Fibroblast of gingiva (primary cell): ENCODE data around the gene UGT1A4.
"Not testable (repeated sequence)": the region's sequence is repeated elsewhere in the genome, so short reads cannot be mapped to it uniquely, and the experiment has no call there.

Experiments
- DNase-seq: peaks from one replicate; pipeline ENCODE4 v3.0.0-alpha.2; 2011; ENCODE audit warnings: low read depth

UGT1A4 gene

GRCh38 chr2:233700028-233700635 is 18.4 kb upstream of the UGT1A4 start:
- DNase-seq, result no peak

DNA sequence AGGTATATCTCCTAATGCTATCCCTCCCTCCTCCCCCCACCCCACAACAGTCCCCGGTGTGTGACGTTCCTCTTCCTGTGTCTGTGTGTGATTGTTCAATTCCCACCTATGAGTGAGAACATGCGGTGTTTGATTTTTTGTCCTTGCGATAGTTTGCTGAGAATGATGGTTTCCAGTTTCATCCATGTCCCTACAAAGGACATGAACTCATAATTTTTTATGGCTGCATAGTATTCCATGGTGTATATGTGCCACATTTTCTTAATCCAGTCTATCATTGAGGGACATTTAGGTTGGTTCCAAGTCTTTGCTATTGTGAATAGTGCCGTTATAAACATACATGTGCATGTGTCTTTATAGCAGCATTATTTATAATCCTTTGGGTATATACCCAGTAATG is 17.7 kb upstream of the UGT1A4 start:
- not testable (repeated sequence) for DNase-seq

DNA sequence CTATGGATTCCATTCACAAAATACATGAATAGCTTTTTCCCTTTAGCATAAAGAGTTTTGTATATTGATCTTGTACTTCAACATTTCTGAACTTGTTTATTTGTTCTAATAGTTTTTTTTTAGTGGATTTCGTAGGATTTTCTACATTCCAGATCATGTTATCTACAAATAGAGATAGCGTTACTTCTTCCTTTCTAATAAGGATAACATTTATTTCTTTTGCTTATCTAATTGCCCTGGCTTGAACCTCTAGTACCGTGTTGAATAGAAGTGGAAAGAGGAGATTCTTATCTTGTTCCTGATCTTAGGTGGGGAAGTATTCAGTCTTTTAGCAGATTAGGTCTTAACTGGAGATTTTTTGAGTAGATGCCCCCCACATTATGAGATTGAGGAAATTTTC is 16.3 kb upstream of the UGT1A4 start:
- no peak for DNase-seq

DNA sequence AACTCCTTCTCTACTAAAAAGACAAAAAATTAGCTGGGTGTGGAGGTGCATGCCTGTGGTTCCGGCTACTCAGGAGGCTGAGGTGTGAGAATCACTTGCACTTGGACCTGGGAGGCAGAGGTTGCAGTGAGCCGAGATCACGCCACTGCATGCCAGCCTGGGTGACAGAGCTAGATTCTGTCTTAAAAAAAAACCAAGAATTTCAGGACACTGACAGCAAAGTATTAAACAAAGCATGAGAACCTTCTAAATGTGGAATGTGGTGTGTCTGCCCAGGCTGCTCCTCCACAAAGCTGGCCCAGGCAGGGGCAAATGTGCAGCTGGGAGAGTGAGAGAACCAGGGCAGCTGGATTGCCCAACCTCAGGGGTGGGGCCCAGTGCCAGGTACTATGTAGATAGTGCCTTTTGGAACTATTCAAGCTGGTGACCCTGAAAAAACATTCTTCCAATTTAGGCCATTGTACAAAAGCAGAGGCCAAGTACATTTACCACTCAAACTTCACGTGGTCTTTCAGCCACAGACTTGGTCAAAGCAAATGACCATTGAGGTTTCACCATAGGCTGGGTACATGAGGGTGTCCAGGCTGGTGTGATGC is 12.5 kb upstream of the UGT1A4 start:
- no peak for DNase-seq

GRCh38 chr2:233706720-233707119 is 11.8 kb upstream of the UGT1A4 start:
- DNase-seq, result peak; percentile 8

- no peak for DNase-seq
Measured at GRCh38 chr2:233707940-233708644, 10.4 kb upstream of the UGT1A4 start.

DNA sequence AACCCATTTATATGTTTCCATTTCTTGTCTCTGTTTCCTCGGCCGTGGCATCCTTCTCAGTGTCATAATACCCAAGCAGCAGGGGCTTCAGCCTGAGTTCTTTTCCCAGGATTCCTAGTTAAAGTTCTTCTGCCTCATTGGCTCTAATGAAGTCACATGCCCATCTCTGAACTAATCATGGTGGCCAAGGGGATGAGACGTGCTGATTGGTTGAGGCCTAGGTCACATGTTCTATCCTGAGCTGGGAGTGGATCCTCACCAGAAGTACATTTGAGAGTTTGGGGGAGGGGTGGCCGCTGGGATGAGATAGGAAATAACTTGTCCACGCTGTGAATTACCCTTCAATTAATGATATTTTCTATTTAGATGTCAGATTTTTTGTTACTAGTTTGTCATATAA is 9.6 kb upstream of the UGT1A4 start:
- no peak for DNase-seq

DNA sequence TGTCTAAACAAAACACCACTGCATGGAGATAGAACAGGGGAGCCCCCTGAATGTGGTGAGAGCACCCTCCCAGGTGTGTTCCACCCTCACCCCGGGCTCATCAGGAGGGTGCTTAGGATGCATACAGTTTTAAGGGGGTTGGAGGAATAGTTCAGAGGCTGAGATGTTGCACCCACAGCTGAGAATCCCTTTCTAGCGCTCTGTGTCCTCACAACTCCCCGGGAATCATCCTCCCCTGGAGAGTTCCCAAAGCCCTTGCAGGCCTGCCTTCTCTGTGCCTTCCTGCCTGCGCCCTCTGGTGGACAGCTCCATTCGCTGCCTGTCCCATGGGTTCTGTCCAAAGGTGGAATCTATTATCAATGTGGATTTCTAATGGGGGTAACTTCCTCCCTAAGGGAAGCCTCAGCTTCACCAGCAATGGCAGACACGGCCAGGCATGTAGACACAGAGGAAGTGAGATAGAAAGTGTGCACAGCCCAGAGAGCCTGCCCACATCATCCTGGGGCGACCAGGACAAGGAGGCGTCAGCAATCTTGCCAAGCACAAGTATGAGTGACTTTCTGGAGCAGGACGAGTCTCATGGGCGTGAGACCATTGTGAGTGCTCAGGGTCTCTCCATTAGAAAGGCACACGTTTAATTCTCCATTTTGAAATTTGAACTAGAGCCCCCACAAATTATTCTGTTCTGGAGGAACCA is 7.1 kb upstream of the UGT1A4 start:
- DNase-seq, result peak; percentile 68

DNA sequence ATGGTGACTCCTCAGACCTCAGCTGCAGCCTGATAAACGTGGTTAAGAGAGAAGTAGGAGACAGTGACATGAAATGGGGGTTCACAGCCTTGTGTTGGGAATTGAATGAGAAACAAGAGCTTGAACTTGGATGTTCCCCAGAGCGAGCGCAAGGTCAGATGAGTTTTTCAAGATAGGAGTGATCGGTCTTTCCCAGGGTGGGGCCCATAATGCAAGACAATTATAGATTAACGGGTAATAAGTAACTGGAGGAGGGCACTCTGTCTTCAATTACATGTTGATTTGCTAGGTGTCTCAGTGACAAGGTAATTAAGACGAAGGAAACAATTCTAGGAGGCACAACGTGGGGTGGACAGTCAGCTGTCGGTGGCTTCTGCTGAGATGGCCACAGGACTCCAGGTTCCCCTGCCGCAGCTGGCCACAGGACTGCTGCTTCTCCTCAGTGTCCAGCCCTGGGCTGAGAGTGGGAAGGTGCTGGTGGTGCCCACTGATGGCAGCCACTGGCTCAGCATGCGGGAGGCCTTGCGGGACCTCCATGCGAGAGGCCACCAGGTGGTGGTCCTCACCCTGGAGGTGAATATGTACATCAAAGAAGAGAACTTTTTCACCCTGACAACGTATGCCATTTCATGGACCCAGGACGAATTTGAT is 5.8 kb upstream of the UGT1A4 start, which contains the start of gene UGT1A5:
Gene UGT1A5, plus strand, starts transcription at position 297 of the 651 bp plus-strand sequence. Its CDS starts 85 bp downstream, at position 382.
- DNase-seq, result no peak

GRCh38 chr2:233713262-233713615 is 5.3 kb upstream of the UGT1A4 start:
- no peak for DNase-seq

DNA sequence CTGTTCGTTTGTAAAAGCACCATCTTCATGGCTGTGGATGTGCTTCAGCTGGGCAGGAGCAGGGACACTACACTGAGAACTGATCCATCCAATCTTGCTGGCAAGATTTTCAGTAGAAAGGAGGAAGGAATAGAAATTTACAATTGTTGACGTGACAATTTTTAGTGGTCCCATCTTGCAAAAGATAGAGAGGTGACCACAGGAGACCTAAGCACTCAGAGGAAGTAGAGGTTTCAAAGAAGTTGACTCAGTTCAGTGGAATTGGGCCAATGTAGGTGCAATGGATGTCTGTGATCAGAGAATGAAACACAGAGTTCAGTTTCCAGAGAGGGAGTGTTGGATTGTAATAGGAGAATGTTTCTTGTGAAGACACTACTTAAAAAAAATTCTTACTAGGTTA is 4.4 kb upstream of the UGT1A4 start:
- no peak for DNase-seq

DNA sequence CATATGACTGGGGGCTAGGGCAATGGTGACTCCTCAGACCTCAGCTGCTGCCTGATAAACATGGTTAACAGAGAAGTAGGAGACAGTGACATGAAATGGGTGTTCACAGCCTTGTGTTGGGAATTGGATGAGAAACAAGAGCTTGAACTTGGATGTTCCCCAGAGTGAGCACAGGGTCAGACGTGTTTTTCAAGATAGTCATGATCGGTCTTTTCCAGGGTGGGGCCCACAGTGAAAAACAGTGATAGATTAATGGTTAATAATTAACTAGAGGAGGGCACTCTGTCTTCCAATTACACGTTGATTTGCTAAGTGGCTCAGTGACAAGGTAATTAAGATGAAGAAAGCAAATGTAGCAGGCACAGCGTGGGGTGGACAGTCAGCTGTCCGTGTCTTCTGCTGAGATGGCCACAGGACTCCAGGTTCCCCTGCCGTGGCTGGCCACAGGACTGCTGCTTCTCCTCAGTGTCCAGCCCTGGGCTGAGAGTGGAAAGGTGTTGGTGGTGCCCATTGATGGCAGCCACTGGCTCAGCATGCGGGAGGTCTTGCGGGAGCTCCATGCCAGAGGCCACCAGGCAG is 10.3 kb downstream of the UGT1A4 start, which contains the start of gene UGT1A3:
Gene UGT1A3, plus strand, starts transcription at position 320 of the 579 bp plus-strand sequence. Its CDS starts 85 bp downstream, at position 405.
- DNase-seq, result no peak

- not testable (repeated sequence) for DNase-seq
Measured at GRCh38 chr2:233736868-233737653, 18.5 kb downstream of the UGT1A4 start.

GRCh38 chr2:233740870-233741269 is 22.3 kb downstream of the UGT1A4 start:
- no peak for DNase-seq

- DNase-seq, result no peak
Measured at GRCh38 chr2:233743464-233744259, 25.1 kb downstream of the UGT1A4 start.

- DNase-seq, result no peak
Measured at GRCh38 chr2:233745073-233745755, 26.7 kb downstream of the UGT1A4 start.

DNA sequence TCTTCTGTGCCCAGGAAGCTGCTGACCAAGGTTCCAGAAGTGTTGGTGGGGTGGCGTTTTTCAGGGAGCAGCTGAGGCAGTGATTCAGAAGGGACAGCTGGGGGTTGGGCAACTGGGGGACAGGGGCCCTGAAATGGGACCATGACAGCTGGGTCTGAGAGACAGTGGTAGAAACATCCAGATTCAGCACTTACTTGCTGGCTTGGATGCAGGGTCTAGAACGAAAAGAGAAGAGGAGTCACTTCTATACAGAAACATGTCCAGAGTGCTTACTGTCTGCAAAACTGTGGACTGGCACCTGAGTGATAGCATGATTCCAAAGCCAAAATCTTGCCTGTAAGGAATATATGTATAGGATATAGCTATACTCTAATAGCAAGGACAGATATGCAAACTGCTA is 27.3 kb downstream of the UGT1A4 start:
- not testable (repeated sequence) for DNase-seq

- DNase-seq, result no peak
Measured at GRCh38 chr2:233746475-233747282, 28.1 kb downstream of the UGT1A4 start.

GRCh38 chr2:233747283-233747544 is 28.7 kb downstream of the UGT1A4 start:
- no peak for DNase-seq
